ENCODE measurements around the gene RASGRP1.

- TF ChIP-seq CTCF (optimal IDR thresholded peaks at IDR 0.05 in 1 of 3, IDR thresholded peaks at IDR 0.05 in 1 of 3, conservative IDR thresholded peaks at IDR 0.05 in 1 of 3; ENCODE audit: extremely low read depth in 1 of 3, insufficient read depth in 2 of 3, low read length in 3 of 3) (no peak), EZH2 (IDR thresholded peaks at IDR 0.05; ENCODE audit: low read length) (no peak)
Observed at GRCh38 chr15:38608682-38609081, 44.1 kb upstream of the RASGRP1 start.

Data from keratinocyte (primary cell).